Loucy (cell line): ENCODE data around the gene KCNC2.

ENCODE experiments used
- H2AFZ ChIP-seq: fragments of 200-600 bp; sonication (generic); 2 replicates; pipeline ENCODE4 v1.6.0; 2016; ENCODE audit warnings: antibody characterized with exemption, mild to moderate bottlenecking, low read length, moderate library complexity
- H3F3A ChIP-seq: fragments of 200-600 bp; 2 replicates; pipeline ENCODE4 v1.6.0; 2016; ENCODE audit warnings: antibody characterized with exemption, low read depth, mild to moderate bottlenecking
- H3K27me3 ChIP-seq: fragments of 200-600 bp; sonication (generic); 2 replicates; pipeline ENCODE4 v1.6.1; 2014; ENCODE audit warnings: low read length, mild to moderate bottlenecking; ENCODE audit not compliant: insufficient read depth, poor library complexity, severe bottlenecking
- H3K36me3 ChIP-seq: fragments of 200-600 bp; sonication (generic); 2 replicates; pipeline ENCODE4 v1.6.1; 2016; ENCODE audit warnings: low read length; ENCODE audit not compliant: insufficient read depth
- H3K4me1 ChIP-seq: fragments of 200-600 bp; sonication (generic); 2 replicates; pipeline ENCODE4 v1.5.1; 2014; ENCODE audit warnings: low read length, mild to moderate bottlenecking; ENCODE audit not compliant: insufficient read depth, poor library complexity, severe bottlenecking
- H3K4me2 ChIP-seq: fragments of 200-600 bp; sonication (generic); 2 replicates; pipeline ENCODE4 v1.6.0; 2014; ENCODE audit warnings: antibody characterized with exemption, low read length, low read depth, mild to moderate bottlenecking; ENCODE audit not compliant: poor library complexity, severe bottlenecking
- H3K4me3 ChIP-seq: fragments of 200-600 bp; sonication (generic); 2 replicates; pipeline ENCODE4 v1.5.1; 2014; ENCODE audit warnings: low read length, mild to moderate bottlenecking, mixed read lengths; ENCODE audit not compliant: poor library complexity, severe bottlenecking
- H3K79me2 ChIP-seq: fragments of 200-600 bp; sonication (generic); 2 replicates; pipeline ENCODE4 v1.6.1; 2014; ENCODE audit warnings: low read length; ENCODE audit not compliant: insufficient read depth
- H3K9ac ChIP-seq: fragments of 200-600 bp; sonication (generic); 2 replicates; pipeline ENCODE4 v1.6.0; 2014; ENCODE audit warnings: mild to moderate bottlenecking, low read depth, low read length, moderate library complexity; ENCODE audit not compliant: poor library complexity, severe bottlenecking
- H3K9me2 ChIP-seq: fragments of 200-600 bp; sonication (generic); replicated peaks from 2 replicates; pipeline ENCODE4 v1.6.1; 2016; ENCODE audit warnings: low read depth, low read length, mixed read lengths
- H3K9me3 ChIP-seq: fragments of 200-600 bp; sonication (generic); 2 replicates; pipeline ENCODE4 v1.6.1; 2014; ENCODE audit warnings: mild to moderate bottlenecking, antibody characterized with exemption, low read length, low read depth; ENCODE audit not compliant: insufficient read depth
- H4K20me1 ChIP-seq: fragments of 200-600 bp; sonication (generic); 2 replicates; pipeline ENCODE4 v1.6.0; 2014; ENCODE audit warnings: antibody characterized with exemption, low read length, mild to moderate bottlenecking; ENCODE audit not compliant: insufficient read depth, poor library complexity, severe bottlenecking
- CTCF ChIP-seq: fragments of 200-600 bp; sonication (generic); conservative IDR thresholded peaks from 2 replicates; pipeline ENCODE4 v1.5.1; 2014; ENCODE audit warnings: mild to moderate bottlenecking, antibody characterized with exemption, low read length
- EZH2phosphoT487 ChIP-seq: fragments of 200-600 bp; IDR thresholded peaks from 2 replicates; pipeline ENCODE4 v1.6.1; 2018; ENCODE audit warnings: antibody characterized with exemption, mild to moderate bottlenecking, moderate library complexity, borderline replicate concordance

Gene KCNC2

GRCh38 chr12:75011120-75011519 lies 198.5 kb downstream of the KCNC2 start:
- H3K79me2 ChIP-seq: no peaks in the 10 kb centered on the region
- H4K20me1 ChIP-seq: no peaks in the 10 kb centered on the region
- no peak overlapping the region for H3K4me2 ChIP-seq
- no peak overlapping the region for H2AFZ ChIP-seq
- no peak overlapping the region for H3K4me3 ChIP-seq
- H3K9me3 ChIP-seq: no peaks in the 10 kb centered on the region
- no peaks in the 10 kb centered on the region for H3K4me1 ChIP-seq
- no peaks in the 10 kb centered on the region for H3F3A ChIP-seq
- TF ChIP-seq CTCF: no peak
- TF ChIP-seq EZH2phosphoT487: no peak
- no peak overlapping the region for H3K9ac ChIP-seq
- no peaks in the 10 kb centered on the region for H3K9me2 ChIP-seq
- H3K36me3 ChIP-seq: no peaks in the 10 kb centered on the region
- no peaks in the 10 kb centered on the region for H3K27me3 ChIP-seq

DNA sequence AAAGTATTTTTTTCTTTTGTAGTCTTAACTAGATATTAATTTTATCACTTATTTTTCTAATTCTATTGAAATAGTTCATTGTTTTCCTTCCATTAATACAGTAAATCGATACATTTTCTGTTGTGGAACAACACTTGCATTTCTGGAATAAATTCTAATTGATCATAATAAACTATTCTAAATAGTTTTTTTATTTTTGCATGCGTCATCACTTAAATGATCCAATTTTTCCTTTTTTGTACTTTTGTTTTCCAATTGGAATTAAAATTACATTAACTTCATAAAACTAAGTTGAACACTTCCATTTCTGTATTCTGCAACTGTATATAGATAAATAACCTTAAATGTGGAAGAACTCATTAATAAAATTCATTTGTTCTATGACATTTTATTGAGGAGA lies 202.5 kb downstream of the KCNC2 start:
- TF ChIP-seq CTCF (no peak), EZH2phosphoT487 (no peak)
- no peak overlapping the region for H3K4me3 ChIP-seq
- no peaks in the 10 kb centered on the region for H3K9me3 ChIP-seq
- no peak overlapping the region for H2AFZ ChIP-seq
- H3K4me2 ChIP-seq: no peak overlapping the region
- no peaks in the 10 kb centered on the region for H3K79me2 ChIP-seq
- H3K4me1 ChIP-seq: no peaks in the 10 kb centered on the region
- H4K20me1 ChIP-seq: no peaks in the 10 kb centered on the region
- H3K9me2 ChIP-seq: no peaks in the 10 kb centered on the region
- no peak overlapping the region for H3K9ac ChIP-seq
- no peaks in the 10 kb centered on the region for H3F3A ChIP-seq
- no peaks in the 10 kb centered on the region for H3K36me3 ChIP-seq
- no peaks in the 10 kb centered on the region for H3K27me3 ChIP-seq

GRCh38 chr12:75000120-75000519 lies 209.5 kb downstream of the KCNC2 start:
- H4K20me1 ChIP-seq: no peaks in the 10 kb centered on the region
- no peaks in the 10 kb centered on the region for H3F3A ChIP-seq
- H2AFZ ChIP-seq: no peak overlapping the region
- H3K4me3 ChIP-seq: no peak overlapping the region
- no peak overlapping the region for H3K9ac ChIP-seq
- H3K36me3 ChIP-seq: no peaks in the 10 kb centered on the region
- H3K4me2 ChIP-seq: no peak overlapping the region
- no peaks in the 10 kb centered on the region for H3K79me2 ChIP-seq
- no peaks in the 10 kb centered on the region for H3K27me3 ChIP-seq
- no peaks in the 10 kb centered on the region for H3K4me1 ChIP-seq
- H3K9me3 ChIP-seq: no peaks in the 10 kb centered on the region
- TF ChIP-seq CTCF (no peak), EZH2phosphoT487 (no peak)
- H3K9me2 ChIP-seq: no peaks in the 10 kb centered on the region
